Erythroblast (primary cell): ENCODE measurements around the gene MIEF1.

ENCODE experiments used
- GATA1 ChIP-seq: IDR thresholded peaks from 2 replicates; pipeline ENCODE4 v1.6.1; 2011; ENCODE audit warnings: low read depth, mild to moderate bottlenecking, control low read depth, low read length, moderate library complexity
- POLR2A ChIP-seq: IDR thresholded peaks from 2 replicates; pipeline ENCODE4 v1.6.1; 2011; ENCODE audit warnings: mild to moderate bottlenecking, low read length

DNA sequence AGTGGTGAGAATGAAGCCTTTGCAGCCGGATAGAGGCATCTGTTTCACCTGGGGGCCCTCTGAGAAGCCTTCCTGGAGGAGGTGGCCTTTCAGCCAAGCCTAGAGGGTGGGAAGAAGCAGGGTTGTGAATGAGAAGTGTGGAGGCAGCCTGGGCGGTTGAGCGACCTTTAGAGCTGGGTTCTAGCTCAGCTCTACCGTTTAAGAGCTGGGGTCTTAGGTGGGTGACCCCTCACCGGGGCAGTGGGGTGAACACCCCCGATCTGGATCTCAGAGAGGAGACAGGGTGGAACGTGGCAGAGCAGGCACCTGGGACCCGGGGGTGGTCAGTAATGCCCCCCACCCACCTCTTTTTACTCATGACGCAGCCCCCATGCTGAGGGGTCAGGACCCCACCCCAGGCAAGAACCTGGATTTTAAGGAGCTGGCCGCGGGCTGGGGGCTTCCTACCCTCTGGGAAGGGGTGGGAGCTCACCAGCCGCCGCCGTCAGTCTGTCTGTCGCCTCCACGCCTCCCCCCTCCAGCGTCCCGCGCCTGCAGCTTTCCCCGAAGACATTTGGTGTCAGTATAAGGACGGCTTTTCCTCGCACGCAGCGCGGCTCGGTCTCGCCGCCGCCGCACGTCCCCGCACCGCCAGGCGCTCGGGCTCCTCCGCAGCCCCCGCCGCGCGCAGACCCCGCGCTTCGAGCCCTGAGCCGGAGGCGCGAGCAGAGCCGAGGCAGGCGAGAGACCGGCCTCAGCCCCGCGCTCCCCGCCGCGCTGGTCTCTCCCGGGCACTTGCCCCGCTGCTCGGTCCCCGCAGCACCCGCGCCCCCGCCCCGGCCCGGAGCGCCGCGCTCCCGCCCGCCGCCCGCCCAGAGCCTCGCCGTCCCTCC is 55.1 kb downstream of the MIEF1 start:
- no peak for TF ChIP-seq POLR2A
- no peak for TF ChIP-seq GATA1
